Hair follicular keratinocyte (primary cell): ENCODE results near the gene CD3E. TPM values are rescaled to one million over a fixed set of nuclear protein-coding genes. Genes with fewer than 3 reads are reported as not detected.

Experiments used
- total RNA-seq: library from RNA; depleted of rRNA; stranded (reverse); fragments of >200 nt; gene quantifications from 2 replicates; pipeline ENCODE4 v1.2.3, GENCODE V29; 2015

The CD3E gene
- not detected in 2 replicates for total RNA-seq

GRCh38 chr11:118304568-118305248 lies at the start of gene CD3E:
Gene CD3E, plus strand, starts transcription at chr11:118304730. Its CDS starts 223 bp downstream, at chr11:118304953.

GRCh38 chr11:118263695-118264568 lies 40.6 kb upstream of the CD3E start, which contains the start of gene MPZL2:
Gene MPZL2, minus strand, starts transcription at chr11:118264297. Its CDS starts 144 bp downstream, at chr11:118264153.

GRCh38 chr11:118342503-118343161 lies 38.1 kb downstream of the CD3E start, which contains the start of gene CD3D:
Gene CD3D, minus strand, starts transcription at chr11:118342705. Its CDS starts 98 bp downstream, at chr11:118342607.

GRCh38 chr11:118343981-118344515 lies 39.5 kb downstream of the CD3E start, which contains the start of gene CD3G:
Gene CD3G, plus strand, starts transcription at chr11:118344344. Its CDS starts 80 bp downstream, at chr11:118344424.

GRCh38 chr11:118359295-118359958 lies 54.9 kb downstream of the CD3E start, which contains the start of gene UBE4A:
Gene UBE4A, plus strand, starts transcription at chr11:118359600. Its CDS starts 5,481 bp downstream, at chr11:118365081.

Other genes starting within 250 kb of the CD3E start
- gene TMPRSS4, start 227.7 kb upstream of the CD3E start, total RNA-seq, result 0.08 and 0.15 TPM in 2 replicates
- not detected in 2 replicates for gene SMIM35, start 217.8 kb upstream of the CD3E start, total RNA-seq
- 2.5 and 7.8 TPM in 2 replicates for gene SCN4B, start 151.9 kb upstream of the CD3E start, total RNA-seq
- 0.15 and 0.23 TPM in 2 replicates for gene SCN2B, start 128.1 kb upstream of the CD3E start, total RNA-seq
- gene JAML, start 79.7 kb upstream of the CD3E start, total RNA-seq, result not detected in 2 replicates
- 11.7 and 12.1 TPM in 2 replicates for gene MPZL3, start 52.4 kb upstream of the CD3E start, total RNA-seq
- gene MPZL2, start 40.4 kb upstream of the CD3E start, total RNA-seq, result 77.9 and 80.6 TPM in 2 replicates
- gene CD3D, start 38.0 kb downstream of the CD3E start, total RNA-seq, result not detected in 2 replicates
- not detected in 2 replicates for gene CD3G, start 39.6 kb downstream of the CD3E start, total RNA-seq
- 24.6 and 27.8 TPM in 2 replicates for gene UBE4A, start 54.9 kb downstream of the CD3E start, total RNA-seq
- gene ATP5MG, start 96.9 kb downstream of the CD3E start, total RNA-seq, result 44.9 and 67.7 TPM in 2 replicates
- gene KMT2A, start 131.8 kb downstream of the CD3E start, total RNA-seq, result 19.8 and 22.3 TPM in 2 replicates
- not detected in 2 replicates for gene TTC36, start 222.7 kb downstream of the CD3E start, total RNA-seq
- gene TMEM25, start 226.5 kb downstream of the CD3E start, total RNA-seq, result 26.8 and 42.5 TPM in 2 replicates